Fibroblast of skin of right biceps (primary cell): Measurements from ENCODE around the gene PARD3B.

Experiments
- DNase-seq: peaks from one replicate; pipeline ENCODE4 v3.0.0-alpha.2; 2013

Gene PARD3B, protein sequence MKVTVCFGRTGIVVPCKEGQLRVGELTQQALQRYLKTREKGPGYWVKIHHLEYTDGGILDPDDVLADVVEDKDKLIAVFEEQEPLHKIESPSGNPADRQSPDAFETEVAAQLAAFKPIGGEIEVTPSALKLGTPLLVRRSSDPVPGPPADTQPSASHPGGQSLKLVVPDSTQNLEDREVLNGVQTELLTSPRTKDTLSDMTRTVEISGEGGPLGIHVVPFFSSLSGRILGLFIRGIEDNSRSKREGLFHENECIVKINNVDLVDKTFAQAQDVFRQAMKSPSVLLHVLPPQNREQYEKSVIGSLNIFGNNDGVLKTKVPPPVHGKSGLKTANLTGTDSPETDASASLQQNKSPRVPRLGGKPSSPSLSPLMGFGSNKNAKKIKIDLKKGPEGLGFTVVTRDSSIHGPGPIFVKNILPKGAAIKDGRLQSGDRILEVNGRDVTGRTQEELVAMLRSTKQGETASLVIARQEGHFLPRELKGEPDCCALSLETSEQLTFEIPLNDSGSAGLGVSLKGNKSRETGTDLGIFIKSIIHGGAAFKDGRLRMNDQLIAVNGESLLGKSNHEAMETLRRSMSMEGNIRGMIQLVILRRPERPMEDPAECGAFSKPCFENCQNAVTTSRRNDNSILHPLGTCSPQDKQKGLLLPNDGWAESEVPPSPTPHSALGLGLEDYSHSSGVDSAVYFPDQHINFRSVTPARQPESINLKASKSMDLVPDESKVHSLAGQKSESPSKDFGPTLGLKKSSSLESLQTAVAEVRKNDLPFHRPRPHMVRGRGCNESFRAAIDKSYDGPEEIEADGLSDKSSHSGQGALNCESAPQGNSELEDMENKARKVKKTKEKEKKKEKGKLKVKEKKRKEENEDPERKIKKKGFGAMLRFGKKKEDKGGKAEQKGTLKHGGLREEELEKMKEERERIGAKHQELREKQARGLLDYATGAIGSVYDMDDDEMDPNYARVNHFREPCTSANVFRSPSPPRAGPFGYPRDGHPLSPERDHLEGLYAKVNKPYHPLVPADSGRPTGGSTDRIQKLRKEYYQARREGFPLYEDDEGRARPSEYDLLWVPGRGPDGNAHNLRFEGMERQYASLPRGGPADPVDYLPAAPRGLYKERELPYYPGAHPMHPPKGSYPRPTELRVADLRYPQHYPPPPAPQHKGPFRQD (N-terminal part only)

DNA sequence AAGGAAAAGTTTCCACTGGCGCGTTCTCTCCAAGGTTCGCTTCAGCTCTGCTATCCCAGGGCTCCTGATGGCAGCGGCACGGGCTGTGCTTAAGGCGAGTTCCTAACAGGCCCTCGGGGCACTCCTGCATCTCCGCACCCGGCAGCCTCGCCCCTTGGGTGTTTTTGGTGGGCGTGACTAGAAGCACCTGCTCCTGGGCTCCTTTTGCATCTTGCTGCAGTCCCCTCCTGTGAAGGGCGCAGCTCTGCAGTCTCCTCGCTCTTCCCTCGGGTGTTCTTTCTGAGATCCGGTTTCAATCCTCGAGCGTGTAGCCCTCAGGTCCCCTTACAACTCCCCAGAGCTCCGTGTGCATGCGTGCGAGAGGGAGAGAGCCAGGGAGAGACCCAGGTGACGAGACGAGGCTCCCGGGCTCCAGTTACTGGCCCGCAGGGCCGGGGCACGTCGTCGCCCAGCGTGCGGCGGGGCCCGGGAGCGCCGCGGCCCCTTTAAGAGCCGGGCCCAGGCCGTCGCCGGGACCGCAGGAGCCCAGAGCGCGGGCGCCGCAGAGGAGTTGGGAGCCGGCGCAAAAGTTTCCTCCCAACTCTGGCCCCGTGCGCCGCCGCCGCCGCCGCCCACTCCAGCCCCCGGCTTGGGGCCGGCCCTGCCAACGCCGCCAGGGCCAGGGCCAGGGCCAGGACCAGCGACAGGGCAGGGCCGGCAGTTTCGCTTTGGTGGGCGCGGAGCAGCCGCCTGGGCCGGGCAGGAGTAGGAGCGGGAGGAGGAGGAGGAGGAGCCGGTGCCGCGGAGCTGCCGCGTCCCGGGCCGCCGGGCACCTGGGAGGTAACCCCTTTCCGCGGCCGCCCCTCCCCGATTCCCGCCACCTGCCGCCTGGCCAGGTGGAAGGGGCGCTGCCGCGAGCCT, at the start of gene PARD3B:
Gene PARD3B (plus strand): TSS at position 515 of the 900 bp plus-strand sequence. CDS start 525 bp downstream, outside the sequence.
- DNase-seq, result peak; percentile 69

DNA sequence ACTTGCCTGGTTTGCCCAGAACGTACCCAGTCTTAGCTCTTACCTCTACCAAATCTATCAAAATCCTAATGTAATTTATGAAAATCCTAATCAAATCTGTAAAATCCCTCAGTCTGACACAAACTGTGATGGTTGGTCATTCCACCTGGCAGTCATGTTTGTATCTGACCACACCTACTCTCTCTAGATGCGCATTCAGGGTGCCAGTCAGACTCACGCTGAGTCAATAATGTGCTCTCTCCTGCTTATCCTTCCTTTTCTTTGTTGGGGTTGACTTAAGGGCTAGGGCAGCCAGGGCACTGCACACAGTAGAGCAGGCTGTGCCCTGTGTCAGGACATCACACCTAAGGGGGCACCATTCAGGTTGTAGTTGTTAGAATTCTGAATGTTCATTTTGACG, 48.5 kb upstream of the PARD3B start:
- no peak for DNase-seq

DNA sequence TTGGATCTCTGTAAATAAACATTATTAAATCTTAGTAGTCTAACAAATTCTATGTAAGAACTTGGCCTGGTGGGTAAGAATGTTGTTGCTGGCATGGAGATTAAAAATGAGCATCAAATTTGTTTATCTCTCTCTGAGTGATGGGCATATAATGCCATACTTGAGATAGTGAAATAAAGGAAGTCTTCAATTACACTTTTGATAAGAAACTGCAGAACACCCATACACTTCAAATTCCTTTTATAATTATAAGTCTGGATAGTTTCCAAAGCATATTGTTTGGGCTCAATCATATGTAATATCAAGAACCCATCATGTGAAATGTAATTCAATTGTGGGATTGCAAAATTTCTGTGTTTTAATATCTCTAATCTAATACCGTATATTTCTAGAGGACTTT, 47.4 kb upstream of the PARD3B start:
- no peak for DNase-seq

DNA sequence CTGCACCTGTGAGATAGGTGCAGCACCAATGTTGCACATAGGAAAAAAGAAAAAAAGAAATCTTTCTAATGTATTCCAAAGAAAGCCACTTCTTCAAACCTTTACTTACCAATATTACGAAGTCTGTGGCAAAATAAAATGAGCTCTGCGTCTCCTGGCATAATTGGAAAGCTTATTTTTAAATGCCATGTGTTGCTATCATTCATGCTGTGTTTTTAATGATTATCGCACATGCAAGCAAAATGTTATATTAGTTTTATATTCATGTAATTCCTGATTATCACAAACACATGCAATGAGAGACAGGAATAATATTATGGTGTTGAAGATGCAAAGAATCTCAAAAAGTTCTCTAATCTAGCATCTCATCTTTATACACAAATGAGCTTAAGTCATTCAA, 47.0 kb upstream of the PARD3B start:
- DNase-seq, result no peak

DNA sequence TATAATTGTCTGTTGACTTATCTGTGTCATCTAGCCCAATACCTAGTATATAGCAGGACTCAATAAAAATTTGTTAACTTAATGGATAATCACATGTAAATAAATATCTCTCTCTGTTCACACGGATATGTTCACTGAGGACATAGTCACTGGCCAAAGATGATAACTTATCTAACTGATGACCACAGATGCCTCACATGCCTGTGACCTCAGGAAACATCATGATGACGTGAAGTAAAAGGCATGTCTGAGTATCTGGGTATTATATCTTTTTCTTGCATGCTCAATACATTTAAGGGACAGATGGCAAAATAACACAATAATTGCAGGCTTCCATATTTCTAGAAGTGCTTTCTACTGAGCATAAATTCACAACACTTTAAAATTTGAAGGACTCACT, 41.4 kb upstream of the PARD3B start:
- peak; percentile 3 for DNase-seq

DNA sequence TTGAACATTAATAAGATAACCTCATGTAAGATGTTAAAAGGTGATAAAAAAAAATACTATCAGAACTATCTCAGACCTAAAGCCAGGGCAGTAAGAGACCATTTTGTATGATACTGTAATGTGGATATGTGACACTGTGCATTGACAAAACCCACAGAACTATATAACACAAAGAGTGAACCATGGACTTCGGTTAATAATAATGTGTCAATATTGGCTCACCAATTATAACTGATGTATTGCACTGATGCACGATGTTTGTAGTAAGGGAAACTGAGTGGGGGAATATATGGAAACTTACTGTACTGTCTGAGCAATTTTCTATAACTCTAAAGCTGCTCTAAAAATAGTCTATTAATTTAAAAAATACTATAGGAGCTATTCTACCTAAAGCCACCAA, 40.7 kb upstream of the PARD3B start:
- no peak for DNase-seq

DNA sequence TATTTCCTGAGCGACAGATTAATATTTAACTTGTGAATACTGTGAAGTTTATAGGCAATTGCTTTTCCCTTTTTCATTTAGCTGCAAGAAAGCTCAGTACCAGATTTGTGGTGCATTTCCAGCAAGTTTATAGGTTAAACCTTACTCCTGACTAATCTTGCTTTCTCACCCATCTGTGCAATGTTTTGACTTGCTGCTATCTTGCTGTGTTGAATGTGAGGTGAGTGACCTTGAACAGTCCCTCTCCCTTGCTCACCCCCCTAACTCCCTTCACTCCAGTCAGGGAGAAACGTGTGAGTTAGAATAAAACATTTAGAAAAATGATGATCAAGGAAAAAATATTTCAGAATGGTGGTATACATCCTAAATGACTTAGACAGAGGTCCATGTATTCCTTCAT, 39.8 kb upstream of the PARD3B start:
- no peak for DNase-seq

DNA sequence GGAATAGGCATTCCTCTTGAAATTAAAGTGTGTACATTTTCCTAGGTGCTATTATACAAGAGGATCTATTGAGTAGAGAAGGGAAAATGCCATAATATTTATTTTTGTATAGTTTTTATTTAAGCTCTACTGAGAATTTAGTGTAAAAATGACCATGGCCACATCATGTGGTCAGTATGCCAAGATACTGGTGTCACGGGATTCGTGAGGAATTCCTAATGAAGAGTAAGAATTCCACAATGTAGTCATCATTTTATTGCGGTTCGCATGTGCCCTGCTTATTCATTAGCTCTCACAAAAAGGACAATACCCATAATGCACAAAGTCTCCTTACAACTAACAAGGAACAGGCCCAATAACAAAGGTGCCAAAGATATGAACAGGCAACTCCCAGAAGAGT, 39.3 kb upstream of the PARD3B start:
- DNase-seq, result peak; percentile 47

DNA sequence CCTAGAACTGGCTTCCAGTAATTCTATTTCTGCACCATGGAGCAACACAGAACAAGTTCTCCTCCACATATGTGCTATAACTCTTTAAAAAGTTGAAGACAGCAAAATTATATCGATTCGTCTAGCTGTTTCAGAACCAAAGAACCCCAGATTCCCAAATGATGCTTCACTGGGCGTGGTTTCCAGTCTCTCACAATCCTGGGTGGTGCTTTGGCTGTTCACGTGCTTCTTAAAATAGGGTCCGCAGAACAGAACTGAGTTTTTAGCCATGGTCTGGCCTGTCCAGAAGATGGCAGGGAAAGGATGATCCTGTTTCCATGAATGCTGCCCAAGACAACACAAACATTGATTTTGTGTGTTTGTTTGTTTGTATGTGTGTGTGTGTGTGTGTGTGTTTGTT, 37.6 kb upstream of the PARD3B start:
- no peak for DNase-seq

DNA sequence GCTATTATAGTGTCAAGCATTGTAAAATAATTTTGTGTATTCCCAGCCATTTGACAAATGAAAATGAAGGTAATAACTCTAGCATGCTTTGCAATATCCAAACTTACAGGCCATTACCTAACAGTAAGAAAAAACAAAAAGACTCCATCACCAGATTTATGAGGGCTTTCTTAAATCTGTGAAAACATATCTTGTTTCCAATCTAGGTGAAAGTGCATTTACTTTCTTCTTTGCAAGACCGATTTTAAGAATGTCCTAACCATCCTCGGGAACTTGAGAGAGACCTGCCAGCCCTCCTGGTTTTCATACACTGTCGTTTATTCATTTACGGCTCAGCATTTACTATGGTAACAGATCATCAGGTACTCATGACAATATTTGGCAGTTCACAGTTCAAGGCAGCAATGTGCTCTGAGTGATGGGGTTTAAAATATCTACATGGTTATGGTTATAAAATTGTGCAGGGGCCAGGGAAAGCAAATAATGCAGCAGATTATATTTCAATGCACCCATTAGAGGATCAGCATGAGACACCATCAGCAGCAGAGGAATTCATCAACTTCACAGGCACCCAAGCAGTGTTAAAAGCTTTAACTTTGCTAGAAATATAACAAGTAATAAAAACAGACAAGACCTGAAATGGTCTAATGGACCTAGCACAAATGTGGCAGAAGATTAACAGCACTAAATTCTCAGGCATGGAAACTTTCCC, 34.4 kb upstream of the PARD3B start:
- no peak for DNase-seq

DNA sequence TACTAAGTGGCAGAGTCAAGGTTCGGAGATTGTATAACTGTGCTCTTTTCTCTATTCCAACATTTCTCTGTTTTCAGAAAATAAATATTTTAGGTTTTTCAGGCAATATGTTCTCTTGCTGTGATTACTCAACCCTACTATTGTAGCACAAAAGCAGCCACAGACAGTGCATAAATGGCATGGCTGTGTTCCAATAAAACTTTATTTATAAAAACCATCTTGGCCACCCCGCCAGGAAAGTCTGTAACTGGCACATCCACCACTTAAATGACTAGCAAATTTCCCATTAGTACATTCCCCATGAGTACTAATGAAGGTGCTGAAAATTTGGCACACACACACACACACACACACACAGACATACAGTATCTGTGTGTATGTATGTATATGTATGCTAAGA, 30.8 kb upstream of the PARD3B start:
- no peak for DNase-seq

DNA sequence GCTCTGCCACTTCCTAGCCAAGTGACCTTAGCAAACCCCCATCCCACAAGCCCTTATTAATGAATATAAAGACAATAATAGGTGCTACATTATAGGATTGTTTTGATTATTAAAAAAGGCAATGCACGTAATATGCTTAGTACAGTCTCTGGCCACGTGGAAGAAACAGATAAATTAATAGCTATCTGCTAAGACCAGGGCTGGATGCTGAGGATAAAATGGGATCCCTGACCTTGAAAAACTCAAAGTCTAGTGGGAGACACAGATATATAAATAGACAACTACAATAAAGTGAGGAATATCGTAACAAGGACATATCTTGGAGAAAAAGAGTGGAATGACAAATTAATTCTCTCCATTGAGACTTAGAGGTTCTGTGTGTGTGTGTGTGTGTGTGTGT, 29.9 kb upstream of the PARD3B start:
- no peak for DNase-seq

DNA sequence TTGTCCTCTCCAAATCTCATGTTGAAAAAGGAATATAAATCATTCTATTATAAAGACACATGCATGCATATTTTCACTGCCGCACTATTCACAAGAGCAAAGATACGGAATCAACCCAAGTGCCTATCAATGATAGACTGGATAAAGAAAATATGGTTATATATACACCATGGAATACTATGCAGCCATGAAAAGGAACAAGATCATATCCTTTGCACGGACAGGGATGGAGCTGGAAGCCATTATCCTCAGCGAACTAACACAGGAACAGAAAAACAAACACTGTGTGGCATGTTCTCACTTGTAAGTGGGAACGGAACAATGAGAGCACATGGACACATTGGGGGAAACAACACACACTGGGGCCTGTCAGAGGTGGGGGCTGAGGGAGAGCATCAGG, 28.1 kb upstream of the PARD3B start:
- DNase-seq, result no peak

DNA sequence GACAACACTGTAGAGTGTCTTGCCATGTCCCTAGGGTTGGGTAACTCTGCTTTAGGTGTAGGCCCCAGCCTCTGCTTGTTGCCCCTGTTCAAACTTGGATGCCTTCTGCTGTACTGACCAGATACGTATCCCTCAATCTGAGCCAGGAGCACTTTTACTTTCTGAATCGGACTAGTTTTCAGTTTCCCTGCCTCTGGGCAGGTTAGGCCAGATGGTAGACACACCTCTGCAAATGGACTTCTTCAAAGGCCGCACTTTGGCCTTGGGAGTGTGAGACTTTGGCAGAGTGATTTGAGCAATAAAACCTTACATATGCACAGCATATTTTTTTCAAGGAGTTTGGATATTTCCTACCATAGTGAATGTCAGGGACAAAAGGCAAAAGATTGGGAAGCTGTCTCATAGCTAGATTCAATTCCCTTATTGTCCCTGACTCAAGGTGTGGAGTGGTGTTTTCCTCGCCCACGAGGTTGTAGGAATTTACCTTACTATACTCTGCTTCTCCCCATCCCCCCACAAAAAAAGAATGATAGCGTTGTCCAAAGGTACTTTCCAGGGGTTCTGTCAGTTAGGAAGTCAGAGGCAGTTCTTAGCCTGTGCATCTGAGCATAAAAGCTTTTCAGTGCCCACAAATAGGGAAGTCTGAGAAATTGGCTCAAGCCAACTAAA, 15.3 kb upstream of the PARD3B start:
- no peak for DNase-seq

DNA sequence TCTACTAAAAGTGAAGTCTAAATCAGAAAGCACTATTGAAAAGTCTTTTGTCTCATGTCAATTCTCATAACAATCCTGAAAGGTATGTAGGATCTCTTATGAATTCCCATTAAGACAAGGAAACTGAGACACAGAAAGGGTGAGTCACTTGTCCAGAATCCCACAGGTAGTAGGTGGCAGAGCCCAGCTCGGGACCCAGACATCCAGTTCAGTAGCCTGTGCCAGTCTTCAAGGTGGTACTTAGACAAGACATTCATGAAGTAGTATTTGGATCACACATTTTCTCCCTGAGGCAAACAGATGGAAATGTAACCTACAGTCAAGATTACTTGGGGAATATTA, 14.8 kb upstream of the PARD3B start:
- DNase-seq, result no peak

DNA sequence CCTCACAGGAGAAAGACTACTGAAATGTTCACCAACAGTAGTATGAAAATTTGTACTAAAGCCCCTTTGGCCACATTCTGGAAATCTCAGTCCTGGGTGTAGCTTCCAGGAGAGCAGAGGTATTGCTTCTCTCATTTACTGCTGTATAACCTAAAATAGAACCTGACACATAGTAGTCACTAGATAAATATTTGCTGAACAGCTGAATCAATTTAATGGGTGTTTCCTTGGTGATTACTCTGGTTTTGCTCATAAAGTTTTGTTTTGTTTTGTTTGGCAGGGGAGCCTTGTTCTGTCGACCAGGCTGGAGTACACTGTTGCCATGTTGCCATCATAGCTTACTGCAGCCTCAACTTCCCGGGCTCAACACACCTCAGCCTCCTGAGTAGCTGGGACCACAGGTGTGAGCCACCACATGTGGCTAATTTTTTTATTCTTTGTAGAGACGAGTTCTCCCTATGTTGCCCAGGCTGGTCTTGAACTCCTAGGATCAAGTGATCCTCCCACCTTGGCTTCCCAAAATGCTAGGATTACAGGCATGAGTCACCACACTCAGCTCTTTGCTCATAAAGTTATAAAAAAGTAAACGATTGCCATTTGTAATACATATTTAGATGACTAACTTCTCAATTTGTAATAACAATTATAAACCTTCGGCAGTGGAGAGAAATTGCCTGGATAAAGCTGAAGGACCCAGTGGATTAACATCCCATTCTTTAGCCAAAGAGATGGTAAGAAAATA, 11.5 kb upstream of the PARD3B start:
- DNase-seq, result peak; percentile 31

DNA sequence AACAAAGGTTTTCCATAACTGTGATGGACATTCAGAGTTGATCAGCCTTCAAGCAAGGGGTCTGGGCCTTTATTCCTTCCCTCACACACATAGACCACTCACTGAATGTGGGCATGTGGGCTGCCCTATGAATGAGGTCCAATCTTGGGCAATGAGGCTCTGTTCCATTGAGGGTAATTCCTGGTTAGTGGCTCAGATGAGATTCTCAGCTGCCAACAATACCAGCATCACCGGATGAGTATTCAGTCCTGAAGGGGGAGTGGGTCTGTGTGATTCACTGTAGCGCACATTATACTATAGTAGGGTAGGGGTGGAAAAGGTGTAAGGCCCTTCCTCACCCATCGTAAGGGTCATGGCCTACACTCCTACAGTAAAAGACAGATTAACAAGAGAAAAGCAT, 9.9 kb upstream of the PARD3B start:
- DNase-seq, result no peak

DNA sequence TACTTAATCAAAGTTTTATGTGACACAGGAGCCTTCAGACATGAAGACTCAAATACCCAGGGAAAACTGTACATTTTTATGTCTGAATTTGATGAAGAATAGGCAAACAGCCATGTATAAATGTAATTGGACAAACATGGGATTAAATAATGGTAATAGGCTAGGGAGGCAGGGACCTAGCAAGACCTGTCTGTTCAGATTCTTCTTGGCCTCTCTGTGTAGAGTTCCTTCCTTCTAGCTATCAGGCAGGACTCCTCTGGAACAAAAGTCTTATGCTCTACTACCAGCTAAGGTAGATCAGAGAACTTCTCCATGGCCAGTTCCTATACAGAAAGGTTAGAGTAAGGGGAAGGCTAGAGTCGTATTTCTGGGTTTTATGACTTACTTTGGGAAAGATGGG, 9.5 kb upstream of the PARD3B start:
- no peak for DNase-seq

DNA sequence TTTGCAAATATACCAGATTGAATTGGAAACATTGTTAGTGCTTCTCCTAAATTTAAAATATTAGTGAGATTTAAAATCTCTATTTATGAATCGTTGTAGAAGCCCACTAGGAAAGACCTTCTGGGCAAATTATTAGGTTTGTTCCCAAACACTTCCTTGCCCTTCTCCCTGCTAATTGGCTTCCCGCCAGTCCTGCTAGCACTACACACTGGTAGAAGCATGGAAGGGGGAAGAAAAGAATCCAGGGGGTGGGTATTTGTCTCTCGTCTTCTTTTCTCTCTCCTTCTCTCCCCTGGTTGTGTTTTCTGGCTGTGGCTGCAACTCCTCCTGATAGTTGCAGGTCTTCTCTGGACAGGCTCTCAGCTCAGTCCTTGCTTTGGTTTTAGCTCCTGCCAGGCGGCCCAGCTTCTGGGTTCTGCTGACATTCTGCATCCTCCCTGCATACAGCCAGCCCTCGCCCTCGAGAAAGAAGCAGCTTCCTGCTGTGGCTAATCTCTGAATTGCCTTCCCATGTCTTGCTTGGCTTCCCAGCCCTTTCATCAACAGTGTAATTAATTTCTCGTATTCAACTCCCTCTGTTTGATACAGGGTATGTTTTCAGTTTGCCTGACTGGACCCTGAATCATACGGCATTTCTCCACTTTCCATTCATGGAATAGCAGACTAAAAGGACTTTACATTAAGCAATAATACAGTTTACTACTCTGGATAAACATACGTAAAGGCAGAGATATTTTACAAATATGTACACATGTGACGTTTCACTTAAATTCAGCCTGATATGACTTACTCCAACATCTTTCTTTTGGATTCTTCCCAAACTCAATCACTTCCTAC, 6.9 kb upstream of the PARD3B start:
- DNase-seq, result peak; percentile 73

DNA sequence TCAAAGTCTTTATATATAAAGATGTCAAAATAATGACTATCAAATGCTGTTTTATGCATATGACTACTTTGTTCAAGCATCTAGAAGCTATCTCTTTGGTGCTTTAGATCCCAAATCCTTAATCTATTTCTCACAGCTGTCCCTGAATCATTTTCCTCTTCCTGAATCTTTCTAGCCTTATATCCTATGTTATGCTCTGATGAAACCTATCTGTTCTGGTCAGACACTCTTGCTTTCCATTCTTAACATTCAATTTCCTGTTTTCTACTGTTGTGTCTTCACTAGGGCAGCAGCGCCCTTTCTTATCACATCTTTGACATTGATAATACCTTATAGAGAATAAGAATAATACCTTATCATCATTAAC, 6.3 kb upstream of the PARD3B start:
- no peak for DNase-seq
